Progenitor cell of endocrine pancreas (in vitro differentiated cells): ENCODE data around the gene NBEA. TPM values are rescaled to one million over a fixed set of nuclear protein-coding genes. Genes with fewer than 3 reads are reported as not detected.
A peak's percentile ranks its signal among the peaks of the same experiment; 100 is the strongest.

ENCODE experiments used
- DNase-seq: peaks from one replicate; pipeline ENCODE4 v3.0.0; 2021; ENCODE audit warnings: low spot score; ENCODE audit not compliant: unreplicated experiment
- H3K27ac Mint-ChIP-seq: 2 replicates; pipeline ENCODE4 v1.8.0; 2021; ENCODE audit warnings: mild to moderate bottlenecking, moderate library complexity, mixed read lengths
- H3K27me3 Mint-ChIP-seq: 2 replicates; pipeline ENCODE4 v1.8.0; 2021; ENCODE audit warnings: mixed read lengths
- H3K36me3 Mint-ChIP-seq: 2 replicates; pipeline ENCODE4 v1.8.0; 2022; ENCODE audit warnings: mixed read lengths; ENCODE audit not compliant: insufficient read depth
- H3K4me1 Mint-ChIP-seq: 2 replicates; pipeline ENCODE4 v1.8.0; 2021; ENCODE audit warnings: low read depth, mixed read lengths
- H3K4me3 Mint-ChIP-seq: 2 replicates; pipeline ENCODE4 v1.8.0; 2021; ENCODE audit warnings: low read depth, mild to moderate bottlenecking, moderate library complexity, mixed read lengths
- H3K9me3 Mint-ChIP-seq: 2 replicates; pipeline ENCODE4 v1.8.0; 2021; ENCODE audit warnings: low read depth, mixed read lengths
- total RNA-seq: library from RNA; stranded (reverse); gene quantifications from 2 replicates; pipeline ENCODE4 v1.2.1, GENCODE V29; 2021
- TF ChIP-seq, protein P1 (sequence below): fragments of 200-600 bp; sonication (generic); IDR thresholded peaks from one replicate; pipeline ENCODE4 v1.5.0; 2021; ENCODE audit warnings: antibody characterized with exemption, mild to moderate bottlenecking; ENCODE audit not compliant: unreplicated experiment

The NBEA gene
- total RNA-seq, 1 donor from 2014 or later: 21.7 TPM

DNA sequence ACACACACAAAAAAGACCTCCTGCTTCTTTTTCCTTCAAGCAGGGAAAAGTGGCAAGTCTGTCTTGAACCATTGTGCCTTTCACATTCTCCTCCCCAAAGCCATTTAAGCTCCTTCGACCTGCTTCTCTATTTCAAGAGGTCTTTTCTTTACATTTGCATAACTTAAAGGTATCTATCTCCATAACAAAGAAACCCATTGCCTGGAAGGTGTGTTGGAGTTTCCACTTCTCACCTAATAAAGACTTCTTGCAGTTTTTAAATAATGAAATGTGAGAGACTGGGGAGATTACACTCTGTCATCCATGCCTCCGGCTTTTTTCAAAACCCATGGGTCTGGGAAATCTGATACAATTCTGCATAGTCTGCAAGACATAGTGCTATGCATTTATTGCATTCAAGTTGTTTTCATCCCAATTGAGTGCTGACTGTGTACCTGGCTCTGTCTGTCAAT, 41.8 kb upstream of the NBEA start:
- TF ChIP-seq, protein P1, sequence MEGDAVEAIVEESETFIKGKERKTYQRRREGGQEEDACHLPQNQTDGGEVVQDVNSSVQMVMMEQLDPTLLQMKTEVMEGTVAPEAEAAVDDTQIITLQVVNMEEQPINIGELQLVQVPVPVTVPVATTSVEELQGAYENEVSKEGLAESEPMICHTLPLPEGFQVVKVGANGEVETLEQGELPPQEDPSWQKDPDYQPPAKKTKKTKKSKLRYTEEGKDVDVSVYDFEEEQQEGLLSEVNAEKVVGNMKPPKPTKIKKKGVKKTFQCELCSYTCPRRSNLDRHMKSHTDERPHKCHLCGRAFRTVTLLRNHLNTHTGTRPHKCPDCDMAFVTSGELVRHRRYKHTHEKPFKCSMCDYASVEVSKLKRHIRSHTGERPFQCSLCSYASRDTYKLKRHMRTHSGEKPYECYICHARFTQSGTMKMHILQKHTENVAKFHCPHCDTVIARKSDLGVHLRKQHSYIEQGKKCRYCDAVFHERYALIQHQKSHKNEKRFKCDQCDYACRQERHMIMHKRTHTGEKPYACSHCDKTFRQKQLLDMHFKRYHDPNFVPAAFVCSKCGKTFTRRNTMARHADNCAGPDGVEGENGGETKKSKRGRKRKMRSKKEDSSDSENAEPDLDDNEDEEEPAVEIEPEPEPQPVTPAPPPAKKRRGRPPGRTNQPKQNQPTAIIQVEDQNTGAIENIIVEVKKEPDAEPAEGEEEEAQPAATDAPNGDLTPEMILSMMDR: no peak

DNA sequence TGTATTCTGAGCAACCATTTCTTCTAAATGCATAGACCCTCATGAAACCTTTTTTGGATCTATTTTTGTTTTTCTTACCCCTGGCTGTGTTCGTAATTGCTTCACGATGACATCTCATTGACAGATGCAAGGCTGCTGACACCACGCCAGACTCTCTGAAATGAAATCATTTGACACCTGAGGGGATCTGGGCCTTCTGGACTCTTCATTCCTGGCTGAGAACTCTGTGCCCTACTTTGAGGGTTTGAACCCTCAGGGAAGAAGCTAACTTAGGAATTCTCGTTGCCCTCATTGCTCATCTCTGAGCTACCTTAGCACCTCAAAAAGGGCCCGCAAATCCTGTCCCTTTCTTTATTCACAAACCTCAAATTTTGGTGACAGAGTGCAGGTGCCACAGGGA, 40.5 kb upstream of the NBEA start:
- Mint-ChIP-seq H3K4me3 (no peak overlapping the region), H3K4me1 (no peaks in the 10 kb centered on the region)
- TF ChIP-seq, protein P1: no peak

More for the DNA sequence above, 41.8 kb upstream of the NBEA start:
- Mint-ChIP-seq H3K36me3 (no peaks in the 10 kb centered on the region), H3K9me3 (no peaks in the 10 kb centered on the region), H3K27ac (no peak overlapping the region), H3K4me1 (no peaks in the 10 kb centered on the region), H3K27me3 (peaks cover 9% of the 10 kb centered on the region), H3K4me3 (no peak overlapping the region)
- no peak for DNase-seq

DNA sequence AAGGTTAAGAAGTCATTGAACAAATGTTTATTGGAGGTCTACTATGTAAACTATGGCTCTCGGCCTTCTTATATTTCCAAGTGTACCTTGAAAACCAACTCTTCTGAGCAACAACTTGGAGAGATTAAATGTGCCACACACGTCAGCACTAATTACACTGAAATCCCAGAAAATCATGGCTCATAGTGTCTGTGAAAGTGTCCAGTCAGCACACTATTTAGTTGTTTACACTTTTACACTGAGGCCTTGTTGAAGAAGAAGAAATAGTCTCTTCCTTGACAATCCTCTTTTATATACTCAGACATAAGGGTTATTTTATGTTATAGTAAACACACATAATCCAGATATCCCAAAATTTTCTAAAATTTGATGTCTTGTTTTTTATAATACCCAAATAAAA, 30.9 kb upstream of the NBEA start:
- no peaks in the 10 kb centered on the region for H3K36me3 Mint-ChIP-seq
- no peak for DNase-seq
- H3K4me1 Mint-ChIP-seq: no peaks in the 10 kb centered on the region
- H3K27ac Mint-ChIP-seq: no peak overlapping the region
- TF ChIP-seq, protein P1: no peak
- H3K4me3 Mint-ChIP-seq: no peak overlapping the region
- peaks cover 4% of the 10 kb centered on the region for H3K27me3 Mint-ChIP-seq
- no peaks in the 10 kb centered on the region for H3K9me3 Mint-ChIP-seq

More for the DNA sequence above, 40.5 kb upstream of the NBEA start:
- Mint-ChIP-seq H3K27me3 (peaks cover 9% of the 10 kb centered on the region), H3K9me3 (no peaks in the 10 kb centered on the region), H3K27ac (no peak overlapping the region), H3K36me3 (no peaks in the 10 kb centered on the region)
- no peak for DNase-seq

DNA sequence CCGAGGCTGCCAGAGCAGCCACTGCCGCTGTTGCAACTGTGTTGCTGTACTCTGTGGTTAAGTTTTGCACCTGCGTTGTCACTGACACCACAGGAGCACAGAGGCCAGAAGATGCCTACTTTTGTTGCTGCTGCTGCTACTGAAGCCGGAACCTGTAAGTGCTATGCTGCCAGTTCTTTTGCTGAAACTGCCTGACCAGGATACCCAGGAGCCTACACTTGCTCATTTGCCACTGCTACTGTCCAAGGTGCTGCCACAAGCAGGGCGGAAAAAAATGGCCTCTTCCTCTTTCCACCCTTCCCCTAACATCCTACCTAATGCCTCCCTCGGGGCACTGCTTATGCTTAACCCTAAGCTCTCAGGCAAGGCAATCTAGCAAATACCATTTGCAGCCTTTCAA, 29.0 kb upstream of the NBEA start:
- Mint-ChIP-seq H3K27ac (no peak overlapping the region), H3K27me3 (no peaks in the 10 kb centered on the region), H3K4me1 (no peaks in the 10 kb centered on the region), H3K9me3 (no peaks in the 10 kb centered on the region), H3K36me3 (no peaks in the 10 kb centered on the region), H3K4me3 (no peak overlapping the region)
- TF ChIP-seq, protein P1: no peak
- DNase-seq: peak; percentile 12

DNA sequence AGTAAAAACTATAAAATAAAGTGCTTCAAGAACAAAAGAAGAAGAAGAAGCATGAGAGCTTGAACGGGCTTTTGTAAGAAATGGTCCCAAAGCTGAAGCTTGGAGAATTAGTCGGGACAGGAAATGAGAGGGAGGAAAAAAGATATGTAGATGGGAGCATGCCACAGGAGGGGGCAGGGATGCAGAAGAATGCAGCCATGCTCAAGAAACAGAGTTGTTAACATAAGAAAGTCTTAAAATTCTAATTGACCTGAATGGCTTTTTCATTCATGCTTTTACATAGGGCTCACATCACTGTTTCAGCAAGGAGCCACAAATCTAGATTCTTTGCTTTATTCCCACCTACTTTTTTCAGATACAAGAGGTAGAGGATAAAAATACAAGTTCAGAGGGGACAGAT, 27.7 kb upstream of the NBEA start:
- Mint-ChIP-seq H3K9me3 (no peaks in the 10 kb centered on the region), H3K4me1 (no peaks in the 10 kb centered on the region), H3K27ac (no peak overlapping the region), H3K36me3 (no peaks in the 10 kb centered on the region), H3K4me3 (no peak overlapping the region), H3K27me3 (no peaks in the 10 kb centered on the region)
- DNase-seq: no peak
- TF ChIP-seq, protein P1: no peak
